Activated naive CD8-positive, alpha-beta T cell treated with anti-CD3 and anti-CD28 coated beads, Interleukin-2, amount 50 U/mL, for 16 hours (primary cell): Measurements from ENCODE around the gene AQP4.

Experiments used
- DNase-seq: peaks from one replicate; pipeline ENCODE4 v3.0.0-alpha.2; 2020; ENCODE audit warnings: low read depth, low spot score

The AQP4 gene

GRCh38 chr18:26865557-26865956 is at the start of gene AQP4:
TSS of gene AQP4 (minus strand) at chr18:26865707. CDS start at chr18:26865689, 18 bp downstream.
- no peak for DNase-seq

DNA sequence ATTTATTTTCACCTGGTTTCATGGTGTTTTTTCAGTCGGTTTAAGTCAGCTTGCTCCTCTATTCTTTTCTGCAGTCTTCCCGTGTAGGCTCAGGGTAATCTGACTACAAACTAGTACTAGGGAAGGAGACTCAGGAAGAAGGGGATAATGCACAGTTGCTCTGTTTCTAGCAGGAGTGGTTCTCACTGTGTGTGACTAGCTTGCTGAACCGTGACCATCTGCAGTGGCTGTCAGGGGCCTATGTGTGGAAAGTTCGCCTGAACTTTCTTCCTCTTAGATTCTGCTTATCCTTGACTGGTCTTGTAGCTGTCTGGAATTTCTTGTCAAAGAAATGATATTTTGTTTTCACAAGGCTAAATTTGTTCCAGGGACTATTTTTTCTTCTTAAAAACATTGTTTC is 46.3 kb upstream of the AQP4 start:
- no peak for DNase-seq

- DNase-seq = no peak
Observed at GRCh38 chr18:26909599-26910290, 44.2 kb upstream of the AQP4 start.

GRCh38 chr18:26908906-26909305 is 43.4 kb upstream of the AQP4 start:
- no peak for DNase-seq

- DNase-seq = no peak
Observed at GRCh38 chr18:26902291-26902690, 36.8 kb upstream of the AQP4 start.

DNA sequence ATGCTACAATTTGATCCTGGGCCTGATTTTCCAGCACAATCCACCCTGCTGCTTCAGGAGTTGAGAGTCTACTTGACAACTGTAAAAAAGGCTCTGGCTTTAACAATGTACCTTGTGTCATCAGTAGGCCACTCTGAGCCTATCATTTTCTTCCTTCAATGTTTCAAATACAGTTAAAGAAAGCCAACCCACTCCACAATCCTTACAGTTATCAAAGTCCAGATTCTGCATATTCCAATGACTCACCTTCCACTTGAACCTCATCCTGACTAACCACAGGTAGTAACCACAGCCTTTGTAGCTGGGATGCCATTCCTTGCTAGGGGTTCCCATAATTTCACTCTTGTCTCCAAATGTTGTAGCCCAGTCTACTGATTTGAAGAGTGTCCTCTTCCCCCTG is 35.5 kb upstream of the AQP4 start:
- no peak for DNase-seq

- DNase-seq = no peak
Observed at GRCh38 chr18:26894426-26894825, 28.9 kb upstream of the AQP4 start.

GRCh38 chr18:26893996-26894395 is 28.5 kb upstream of the AQP4 start:
- no peak for DNase-seq

DNA sequence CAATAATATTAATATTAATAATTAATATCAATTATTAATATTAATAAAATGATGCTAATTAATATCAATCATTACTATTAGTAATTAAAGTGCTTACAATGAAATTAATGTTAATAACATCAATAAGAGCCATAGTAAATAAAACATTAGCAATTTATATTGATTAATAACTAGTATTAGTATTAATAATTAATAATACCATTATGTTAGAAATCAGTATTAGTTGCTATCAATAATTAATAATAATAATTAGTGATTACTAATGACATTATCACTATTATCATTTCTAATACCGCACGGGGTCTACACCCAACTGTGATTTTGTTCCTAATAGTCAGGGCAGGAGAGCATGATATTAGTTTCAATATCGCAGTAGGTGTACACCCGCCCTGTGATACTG is 22.8 kb upstream of the AQP4 start:
- no peak for DNase-seq

DNA sequence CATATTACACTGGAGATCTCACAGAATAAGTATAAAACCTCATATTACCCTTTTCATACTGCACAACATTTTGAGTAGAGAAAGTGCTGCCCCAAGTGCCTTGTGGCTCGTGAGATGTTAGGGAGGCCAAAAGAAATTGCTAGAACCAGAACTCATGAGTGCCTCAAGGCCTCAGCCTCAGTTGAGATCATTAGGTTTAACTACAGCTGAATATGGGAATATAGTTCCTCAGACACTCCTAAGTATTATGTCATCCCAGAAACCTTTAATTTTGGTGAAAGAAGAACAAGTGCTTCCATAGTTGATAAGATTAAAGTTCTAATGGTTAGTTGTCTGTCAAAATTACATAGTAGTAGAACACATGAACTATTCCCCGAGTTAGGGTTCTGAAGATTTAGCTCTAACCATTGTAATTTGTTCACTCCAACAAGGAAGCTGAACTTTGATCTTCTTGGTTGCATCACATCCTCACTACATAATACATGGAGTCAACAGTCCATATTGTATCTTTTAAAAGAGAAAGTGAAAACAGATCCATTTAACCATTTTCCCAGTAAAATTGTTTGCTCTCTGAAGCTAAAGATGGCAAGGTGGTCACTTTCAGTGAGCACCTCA is 9.6 kb upstream of the AQP4 start:
- no peak for DNase-seq

GRCh38 chr18:26874283-26874682 is 8.8 kb upstream of the AQP4 start:
- no peak for DNase-seq

GRCh38 chr18:26869640-26870039 is 4.1 kb upstream of the AQP4 start:
- no peak for DNase-seq

GRCh38 chr18:26868968-26869586 is 3.6 kb upstream of the AQP4 start:
- DNase-seq = no peak

- DNase-seq = no peak
Observed at GRCh38 chr18:26867471-26867870, 2.0 kb upstream of the AQP4 start.

GRCh38 chr18:26864658-26865057 is 849 bp downstream of the AQP4 start:
- DNase-seq = no peak

DNA sequence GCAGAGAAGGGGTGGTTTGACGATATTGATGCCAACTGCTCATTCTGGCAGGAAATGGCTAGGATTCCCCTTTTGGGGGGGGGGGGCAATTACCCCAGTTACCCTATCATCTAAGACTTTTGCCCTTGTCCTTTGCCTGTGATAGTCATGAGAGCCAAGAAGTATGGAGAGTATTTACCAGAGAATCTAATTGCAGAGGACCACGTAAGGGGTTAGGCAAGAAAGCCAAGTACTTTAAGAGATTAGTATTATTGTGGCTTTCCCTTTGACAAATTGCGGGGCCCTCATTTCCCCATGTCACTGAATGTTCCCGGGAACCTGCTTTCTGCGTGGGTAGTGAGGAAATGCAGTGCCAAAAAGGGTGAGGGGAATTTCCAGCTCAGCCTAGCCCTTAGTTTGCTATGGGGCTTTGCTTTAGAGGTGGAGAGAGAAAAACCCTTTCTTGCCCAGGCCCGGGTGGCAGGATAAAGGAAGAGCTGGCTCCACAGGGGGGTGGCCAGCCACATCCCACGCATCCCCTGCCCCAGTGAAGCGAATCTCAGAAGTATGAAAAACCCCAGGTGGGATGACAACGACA is 1.5 kb downstream of the AQP4 start:
- DNase-seq = no peak

GRCh38 chr18:26863122-26863879 is 2.2 kb downstream of the AQP4 start:
- no peak for DNase-seq

- DNase-seq = no peak
Observed at GRCh38 chr18:26862084-26862483, 3.4 kb downstream of the AQP4 start.

DNA sequence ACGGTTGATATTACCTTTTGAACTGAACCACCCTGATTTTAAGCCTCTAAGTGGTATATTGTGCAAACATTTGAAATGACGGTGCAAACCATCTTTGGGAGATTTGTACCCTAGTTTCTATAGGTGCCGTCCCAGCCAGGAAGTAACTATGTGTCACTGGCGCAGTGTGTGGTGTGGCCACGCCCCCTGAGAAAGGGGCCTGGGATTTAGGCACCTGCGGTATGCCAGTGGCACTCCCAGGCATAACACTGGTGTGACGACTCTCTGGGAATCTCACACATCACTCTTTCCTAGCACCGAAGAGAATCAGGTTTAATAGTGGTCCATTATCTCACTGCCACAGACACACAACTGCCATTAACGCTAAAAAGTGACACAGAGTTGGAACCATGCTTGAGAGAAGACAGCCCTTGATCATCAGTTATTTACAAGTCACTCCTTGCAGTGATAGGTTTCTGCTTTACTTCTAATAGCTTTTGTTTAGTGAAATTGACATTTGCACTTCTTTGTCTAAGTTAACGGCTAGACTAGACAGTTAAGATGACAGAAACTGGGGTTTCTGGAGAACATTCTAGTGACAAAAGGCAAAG is 11.1 kb downstream of the AQP4 start:
- no peak for DNase-seq

- DNase-seq = no peak
Observed at GRCh38 chr18:26853401-26853800, 12.1 kb downstream of the AQP4 start.

DNA sequence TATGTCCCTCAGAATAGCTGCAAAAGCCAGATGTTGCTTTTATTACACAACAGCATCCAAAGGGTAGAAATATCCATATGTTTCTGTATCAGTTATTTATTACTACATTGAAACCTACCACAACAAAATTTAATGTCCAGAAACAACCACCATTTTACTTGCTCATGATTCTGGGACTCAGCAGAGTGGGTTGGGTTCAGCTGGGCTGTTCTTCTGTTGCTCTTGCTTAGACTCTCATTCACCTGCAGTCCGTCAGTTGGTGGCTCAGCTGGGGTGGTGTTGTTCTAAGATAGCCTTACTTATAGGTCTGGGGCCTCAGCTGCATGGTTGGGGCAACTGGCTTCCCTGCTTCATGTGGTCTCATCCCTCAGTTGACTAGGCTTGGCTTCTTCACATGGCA is 21.7 kb downstream of the AQP4 start:
- DNase-seq = no peak

- DNase-seq = no peak
Observed at GRCh38 chr18:26840965-26841364, 24.5 kb downstream of the AQP4 start.
